Lower leg skin (tissue), 3 donors: ENCODE measurements around the gene ZFYVE28.

Source experiments
- CTCF ChIP-seq, 3 donors: fragments of 450-650 bp; IDR thresholded peaks; one replicate each; pipeline ENCODE4 v1.5.1; 2016; ENCODE audit warnings: antibody characterized with exemption in 3 of 3, mild to moderate bottlenecking in 3 of 3, moderate library complexity in 2 of 3
- POLR2A ChIP-seq, 2 donors: fragments of 450-650 bp; IDR thresholded peaks; one replicate each; pipeline ENCODE4 v1.6.1; 2016 to 2017; ENCODE audit warnings: antibody characterized with exemption in 2 of 2, mild to moderate bottlenecking in 1 of 2, moderate library complexity in 1 of 2

GRCh38 chr4:2256781-2257191 lies 161.7 kb downstream of the ZFYVE28 start:
- TF ChIP-seq CTCF (IDR thresholded peaks at IDR 0.05) (no peak), POLR2A (IDR thresholded peaks at IDR 0.05) (no peak)
